Stimulated activated CD8-positive, alpha-beta memory T cell treated with anti-CD3 and anti-CD28 coated beads, Interleukin-12 subunit alpha, Interleukin-12 subunit beta, amount 100 ng/mL, for 1 hour (primary cell): Measurements from ENCODE around the gene FAM174B.
"Not testable (repeated sequence)": the region's sequence is repeated elsewhere in the genome, so short reads cannot be mapped to it uniquely, and the experiment has no call there.

ENCODE experiments used
- DNase-seq: peaks from one replicate; pipeline ENCODE4 v3.0.0-alpha.2; 2020; ENCODE audit warnings: low read depth

FAM174B gene

DNA sequence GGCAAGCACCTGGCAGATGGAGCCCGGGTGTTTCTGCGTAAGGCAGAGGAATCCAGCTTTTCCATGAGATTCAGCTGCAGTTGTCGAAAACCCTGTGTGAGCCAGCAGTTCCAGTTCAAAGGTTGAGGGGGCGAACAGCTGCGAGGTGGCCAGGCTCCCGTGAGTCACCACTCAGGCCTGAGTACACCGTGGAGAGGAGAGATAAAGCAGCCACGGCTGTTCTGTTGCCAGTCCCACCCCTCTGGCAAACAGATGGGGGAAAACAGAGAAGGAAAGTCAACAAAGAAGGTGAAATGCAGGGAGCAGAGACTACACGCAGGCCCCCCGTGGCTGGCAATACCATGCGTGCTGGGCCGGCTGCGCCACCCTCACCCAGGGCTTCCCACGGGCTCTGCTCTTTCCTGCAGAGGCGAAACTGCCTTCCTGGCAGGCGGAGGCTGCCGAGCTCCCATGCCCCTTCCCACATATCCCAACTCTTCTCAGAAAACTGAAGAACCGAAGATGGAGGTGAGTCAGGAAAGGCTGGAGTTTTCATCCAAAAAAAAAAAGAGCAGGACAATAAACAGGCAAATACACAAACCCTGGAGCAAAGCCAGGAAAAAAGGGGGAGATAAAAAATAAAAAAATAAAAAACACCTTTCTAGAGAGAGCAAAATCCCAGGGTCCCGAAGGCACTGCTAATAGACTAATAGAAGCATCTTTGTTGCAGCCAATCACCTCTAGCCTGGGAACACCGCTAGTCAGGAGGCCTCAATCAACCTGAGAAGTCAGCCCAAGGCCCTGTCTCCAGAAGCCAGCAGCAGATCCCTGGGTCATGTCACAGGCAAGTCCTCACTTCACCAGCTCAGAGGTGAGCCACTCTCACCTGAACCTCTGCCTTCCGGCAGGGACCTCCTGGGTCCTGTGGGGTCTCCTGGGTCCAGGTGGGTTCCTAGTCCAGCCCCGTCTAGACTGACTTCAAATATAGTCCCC, 37.7 kb downstream of the FAM174B start:
- no peak for DNase-seq

DNA sequence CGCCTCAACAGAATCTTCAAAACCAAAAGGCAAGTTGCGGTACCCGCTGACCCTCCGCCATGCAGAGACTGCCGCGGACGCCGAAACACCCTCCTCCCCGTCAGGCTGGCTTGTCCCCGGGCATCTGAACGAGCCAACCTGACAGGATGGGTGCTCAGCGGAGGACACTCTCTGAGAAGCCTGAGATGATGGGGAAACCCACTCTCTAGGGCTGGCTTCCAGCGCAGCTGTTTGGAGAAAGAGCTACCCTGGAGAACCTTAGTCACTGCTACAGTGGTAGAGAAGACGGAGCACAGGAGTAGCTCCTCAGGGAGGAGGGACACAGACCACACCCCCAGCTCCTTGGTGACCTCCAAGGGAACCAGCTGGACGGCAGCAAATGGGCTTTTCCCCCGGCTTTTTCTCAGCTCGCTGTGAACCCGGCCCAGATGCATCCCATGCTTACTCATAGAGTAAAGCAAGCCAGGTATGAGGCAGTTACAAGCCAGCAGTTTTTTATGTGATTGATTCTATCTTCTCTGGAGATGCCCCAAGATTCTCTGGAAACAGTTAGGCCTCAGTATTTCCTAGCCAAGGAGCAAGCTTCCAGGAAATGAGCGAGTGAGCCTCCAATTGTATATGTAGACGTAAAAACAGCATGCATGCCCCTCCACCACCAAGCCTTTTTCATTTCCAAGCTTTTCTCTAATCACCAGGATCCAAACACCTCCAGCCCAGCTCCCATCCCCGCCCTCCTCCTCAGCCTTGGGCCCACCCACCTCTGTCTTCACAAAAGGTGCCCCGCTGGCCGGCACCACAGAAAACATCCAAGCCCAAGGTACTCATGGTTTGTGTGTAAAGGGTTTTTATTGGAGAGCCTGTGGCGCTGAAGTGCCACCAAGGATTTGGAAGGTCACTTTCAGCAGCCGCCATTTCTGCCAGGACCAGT, 38.7 kb downstream of the FAM174B start:
- DNase-seq = no peak

DNA sequence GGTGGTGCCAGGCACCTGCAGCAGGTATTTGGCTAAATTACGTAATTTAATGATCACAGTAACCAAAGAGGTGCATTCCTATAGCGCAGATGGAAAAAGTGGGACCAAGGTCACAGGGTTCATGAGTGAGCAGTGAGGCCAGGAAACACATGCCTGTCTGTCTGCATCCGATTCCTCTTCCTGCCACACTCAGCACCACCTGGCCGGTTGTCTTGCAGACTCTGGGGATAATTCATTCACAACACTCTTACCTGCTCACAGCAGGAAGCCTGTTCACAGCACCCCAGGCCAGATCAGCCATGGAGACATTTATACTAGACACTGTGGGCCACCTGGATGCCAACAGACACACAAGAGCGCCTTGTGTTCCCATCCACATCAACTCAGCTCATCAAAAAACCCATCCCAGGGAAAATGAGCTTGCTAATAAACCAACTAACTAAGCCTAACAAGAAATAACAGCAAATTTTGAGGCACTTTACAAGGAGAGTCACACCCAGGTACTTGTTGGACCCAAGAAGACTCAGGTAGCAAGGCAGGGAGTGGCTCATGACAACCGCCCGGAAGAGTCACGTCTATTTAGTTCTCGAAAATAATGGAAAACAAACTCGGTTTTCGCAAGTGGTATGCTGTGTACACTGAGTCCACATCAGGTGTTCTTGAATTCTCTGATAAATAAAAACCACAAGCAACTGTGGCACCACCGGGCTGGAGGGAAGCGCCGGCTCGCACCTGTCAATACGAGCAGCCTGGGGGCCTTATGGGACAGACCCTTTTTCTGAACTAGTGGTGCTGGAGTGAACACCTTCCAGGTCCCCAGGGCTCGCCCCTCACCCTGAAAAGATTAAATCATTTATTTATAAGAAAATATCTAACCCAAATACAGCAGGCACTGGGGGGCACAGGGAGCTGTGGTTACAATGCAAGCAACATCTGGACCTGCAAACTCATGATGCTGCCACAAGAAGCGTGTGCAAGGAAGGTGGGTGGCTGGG, 40.5 kb downstream of the FAM174B start:
- DNase-seq = no peak

DNA sequence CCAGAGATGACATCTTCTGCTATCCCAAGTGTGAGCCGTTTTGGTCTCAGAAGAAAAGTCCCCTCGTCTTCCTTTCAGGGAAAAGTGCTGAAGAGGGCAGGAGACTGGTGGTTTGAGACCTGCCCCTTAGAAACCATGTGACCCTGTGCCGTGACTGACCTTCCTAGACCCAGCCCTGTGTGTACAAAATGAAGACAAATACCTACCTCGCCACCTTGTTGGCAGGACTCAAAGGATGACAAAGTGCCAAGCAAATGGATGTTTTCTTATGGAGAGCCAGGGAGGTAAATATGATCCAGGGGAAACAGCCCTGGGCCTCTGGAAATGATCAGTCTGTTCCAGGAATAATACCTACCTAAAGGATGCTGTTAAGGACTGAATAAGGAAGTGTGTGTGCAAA, 41.3 kb downstream of the FAM174B start:
- DNase-seq = no peak

DNA sequence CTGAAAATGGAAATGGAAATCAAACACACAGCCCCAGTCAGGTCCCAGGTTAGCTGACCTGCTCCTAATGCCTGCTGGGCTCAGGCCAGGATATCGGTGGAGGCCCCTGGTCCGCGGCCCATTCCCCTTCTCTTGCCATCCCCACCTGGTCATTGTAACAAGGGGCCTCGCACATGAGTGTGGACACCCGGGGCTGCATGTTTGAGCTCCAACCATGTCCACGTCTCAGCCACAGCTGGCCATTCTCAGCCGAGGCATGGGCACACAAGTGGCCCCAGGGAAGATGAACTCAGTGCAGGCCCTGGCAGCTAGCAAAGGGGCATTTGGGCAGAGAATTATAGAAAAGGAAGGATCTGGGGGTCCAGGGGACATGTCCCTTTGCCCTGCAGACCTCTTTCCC, 41.7 kb downstream of the FAM174B start:
- no peak for DNase-seq

DNA sequence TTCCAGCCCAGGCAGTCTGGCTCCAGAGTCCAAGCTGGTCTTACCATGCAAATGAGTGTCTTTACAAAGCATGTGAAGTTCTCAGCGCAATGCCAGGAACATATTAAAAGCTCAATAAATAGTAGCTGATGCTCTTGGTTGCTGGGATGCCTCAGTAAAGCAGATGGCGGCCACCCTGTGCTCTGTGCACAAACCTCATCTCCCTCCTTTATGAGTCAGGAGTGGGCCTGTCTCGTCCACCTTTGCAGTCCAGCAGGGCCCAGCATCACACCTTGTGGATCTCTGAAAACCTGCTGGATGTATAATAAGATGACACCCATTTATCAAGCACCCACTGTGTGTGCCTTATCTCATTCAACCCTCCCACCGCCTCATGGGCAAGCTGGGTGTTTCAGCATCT, 42.7 kb downstream of the FAM174B start:
- DNase-seq = no peak

DNA sequence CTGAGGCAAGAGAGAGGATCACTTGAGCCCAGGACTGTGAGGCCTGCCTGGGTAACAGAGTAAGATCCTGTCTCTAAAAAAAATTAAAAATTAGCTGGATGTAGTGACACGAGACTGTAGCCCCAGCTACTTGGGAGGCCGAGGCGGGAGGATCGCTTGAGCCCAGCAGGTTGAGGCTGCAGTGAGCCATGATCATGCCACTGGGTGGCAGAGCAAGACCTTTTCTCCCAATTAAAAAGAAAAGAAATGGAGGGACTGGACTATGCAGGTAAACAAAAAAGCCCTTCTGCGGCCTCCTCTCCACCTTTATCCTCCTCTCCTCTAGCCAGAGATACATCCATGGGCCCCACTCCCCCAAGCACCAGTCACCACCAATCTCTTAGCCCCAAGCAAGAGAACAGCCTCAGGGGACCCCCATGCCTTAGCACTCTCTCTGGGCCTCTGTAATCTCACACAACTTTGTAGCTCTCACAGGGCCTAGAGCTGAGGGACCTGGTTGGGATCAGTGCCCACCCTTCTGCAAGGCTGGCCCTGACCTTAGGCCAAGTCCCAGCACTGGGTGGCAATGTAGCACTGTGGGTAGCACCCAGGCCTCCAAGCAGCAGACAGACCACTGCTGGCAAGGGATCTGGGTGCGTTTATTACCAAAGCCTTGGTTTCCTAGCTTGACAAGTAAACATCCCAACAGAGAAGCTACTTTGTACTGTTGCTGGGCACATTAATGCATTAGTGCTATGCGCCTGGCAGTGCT, 43.4 kb downstream of the FAM174B start:
- DNase-seq = no peak

DNA sequence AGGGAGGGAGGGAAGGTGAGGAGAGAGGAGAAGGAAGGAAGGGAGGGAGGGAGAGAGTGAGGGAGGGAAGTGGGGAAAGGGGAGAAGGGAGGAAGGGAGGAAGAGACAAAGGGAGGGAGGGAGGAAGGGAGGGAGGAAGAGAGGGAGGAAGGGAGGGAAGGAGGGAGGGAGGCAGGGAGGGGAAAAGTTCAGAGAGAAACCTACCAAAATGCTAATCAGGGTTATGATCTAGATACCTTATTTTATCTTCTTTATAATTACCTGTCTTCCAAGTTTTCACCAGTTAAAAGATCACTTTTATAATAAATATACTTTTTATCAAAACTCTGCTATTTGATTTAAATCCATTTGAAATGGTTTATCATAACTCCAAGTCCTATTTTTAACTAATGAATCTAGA, 44.4 kb downstream of the FAM174B start:
- no peak for DNase-seq

DNA sequence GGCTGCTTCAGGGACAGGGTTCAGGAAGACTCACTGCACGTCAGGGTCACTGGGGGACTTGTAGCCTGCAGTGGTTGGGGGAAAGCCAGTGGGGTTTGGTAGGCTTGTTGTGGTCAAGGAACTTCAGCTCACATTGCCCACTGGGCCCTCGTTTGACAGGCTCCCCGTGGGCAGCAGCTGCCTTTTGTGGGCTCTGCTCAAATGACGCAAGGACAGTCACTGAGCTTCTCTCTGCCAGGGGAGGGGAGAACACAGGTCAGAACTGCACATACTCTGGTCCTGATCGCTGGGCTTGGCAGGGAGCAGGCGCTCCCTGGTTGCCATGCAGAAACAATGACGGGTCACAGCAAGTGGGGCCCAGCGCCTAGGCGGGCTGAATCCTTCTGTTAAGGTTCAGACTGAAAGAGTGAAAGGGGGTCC, 45.5 kb downstream of the FAM174B start:
- no peak for DNase-seq

DNA sequence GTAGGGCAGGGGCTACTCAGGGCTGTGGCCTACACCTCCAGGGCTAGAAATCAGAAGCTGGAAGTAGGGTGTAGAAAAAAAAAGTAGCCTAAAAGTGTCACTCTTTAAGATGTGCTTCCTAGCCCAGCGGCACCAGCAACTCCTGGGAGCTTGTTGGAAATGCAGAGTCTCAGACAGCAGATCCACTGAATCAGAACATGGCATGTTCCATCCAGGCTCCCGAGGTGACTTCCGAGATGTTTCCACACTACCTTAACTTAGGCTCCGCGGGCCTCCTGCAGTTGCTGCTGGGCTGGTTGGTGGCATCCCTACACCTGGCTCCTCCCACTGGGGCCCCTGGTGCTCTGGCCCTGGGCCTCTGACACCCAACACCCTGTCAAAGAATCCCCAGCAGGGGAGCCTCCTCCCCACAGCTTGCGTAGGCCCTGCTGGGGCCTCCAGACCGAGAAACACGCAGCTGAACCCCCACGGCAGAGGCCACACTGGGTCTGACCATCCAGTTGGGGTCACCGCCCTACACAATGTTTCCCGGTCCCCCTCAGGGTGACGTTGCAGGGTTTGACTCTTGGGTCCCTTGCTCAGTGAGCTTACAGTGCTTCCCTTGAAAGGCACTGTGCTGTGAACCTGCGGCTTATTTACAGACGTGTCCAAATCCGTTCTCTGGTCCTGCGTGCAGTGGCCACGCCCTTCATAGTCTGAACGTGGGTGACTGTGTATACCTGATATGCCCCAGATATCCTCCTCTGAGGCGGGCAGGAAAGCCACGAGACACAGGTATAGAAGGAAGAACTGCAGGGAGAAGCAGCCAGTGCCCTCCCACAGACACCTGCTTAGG, 46.5 kb downstream of the FAM174B start:
- no peak for DNase-seq

DNA sequence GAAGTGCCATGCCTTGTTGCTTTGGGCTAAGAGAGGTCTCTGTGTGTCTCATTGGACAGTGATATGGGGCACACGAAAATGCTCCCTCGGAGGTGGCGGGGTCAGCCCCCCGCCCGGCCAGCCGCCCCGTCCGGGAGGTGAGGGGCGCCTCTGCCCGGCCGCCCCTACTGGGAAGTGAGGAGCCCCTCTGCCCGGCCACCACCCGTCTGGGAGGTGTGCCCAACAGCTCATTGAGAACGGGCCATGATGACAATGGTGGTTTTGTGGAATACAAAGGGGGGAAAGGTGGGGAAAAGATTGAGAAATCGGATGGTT, 48.8 kb downstream of the FAM174B start:
- DNase-seq = not testable (repeated sequence)

DNA sequence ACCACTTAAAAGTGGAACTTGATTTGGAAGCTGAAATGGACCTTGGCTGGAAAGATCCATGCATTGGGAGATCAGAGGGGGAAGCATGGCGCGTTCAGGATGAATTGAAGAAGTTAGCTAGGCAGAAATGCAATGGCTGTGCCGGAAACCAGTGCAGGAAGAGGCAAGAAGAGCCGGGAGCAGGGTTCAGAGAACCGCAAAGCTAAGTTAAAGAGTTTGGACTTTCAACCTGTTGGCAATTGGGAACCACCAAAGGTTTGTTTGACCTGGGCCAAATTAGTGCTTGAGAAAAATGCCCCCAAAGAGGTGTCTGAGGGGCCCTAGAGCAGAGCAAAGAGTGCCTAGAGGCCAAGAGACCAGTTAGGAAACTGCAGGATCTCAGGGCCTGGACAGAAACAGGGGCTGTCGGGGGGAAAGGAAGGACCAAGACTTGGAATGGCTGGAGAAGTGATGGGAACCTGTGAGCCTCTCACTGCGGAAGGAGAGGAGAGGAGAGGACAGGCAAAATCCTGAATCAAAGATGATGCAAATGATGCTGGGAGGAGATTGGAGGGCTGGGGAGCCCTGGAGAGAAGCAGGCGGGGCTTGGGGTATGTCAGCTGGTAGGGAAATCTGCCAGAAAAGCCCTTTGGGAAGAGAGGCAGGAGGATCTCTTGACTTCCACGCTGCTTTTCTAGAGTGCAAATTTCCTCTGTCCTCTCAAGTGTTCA, 49.3 kb downstream of the FAM174B start:
- DNase-seq = no peak

DNA sequence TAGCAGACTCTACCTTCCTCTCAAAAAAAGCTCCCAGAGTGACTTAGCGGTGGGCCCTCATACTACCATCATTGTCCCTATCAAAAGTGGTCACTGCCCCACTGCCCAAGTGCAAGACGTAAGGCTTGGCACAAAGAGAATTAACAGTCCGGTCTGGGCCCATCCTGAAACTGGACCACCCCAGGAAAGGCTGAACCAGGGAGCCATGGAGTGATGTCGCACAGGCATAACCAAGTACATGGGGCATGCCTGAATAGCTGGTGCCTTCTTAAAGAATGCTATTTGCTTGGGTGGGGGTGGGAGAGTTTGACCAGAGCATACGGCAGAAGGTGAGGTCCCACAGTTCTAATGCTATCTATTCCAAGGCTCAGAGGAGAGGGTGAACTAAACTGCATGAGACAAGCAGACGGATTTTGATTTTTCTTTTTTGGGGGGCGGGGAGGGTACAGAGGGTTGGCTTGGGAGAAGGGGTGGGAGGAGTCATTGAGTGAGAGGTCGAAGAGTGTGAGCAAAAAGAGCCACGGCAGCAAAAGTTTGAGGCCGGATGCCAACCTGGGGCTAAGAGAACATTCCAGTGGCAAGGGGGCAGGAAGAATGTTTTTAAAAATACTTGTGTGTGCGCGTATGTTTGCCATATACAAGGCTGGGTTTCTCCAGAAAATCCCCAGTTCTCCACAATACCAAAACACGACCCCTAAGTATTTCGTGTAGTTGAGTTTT, 50.2 kb downstream of the FAM174B start:
- no peak for DNase-seq

DNA sequence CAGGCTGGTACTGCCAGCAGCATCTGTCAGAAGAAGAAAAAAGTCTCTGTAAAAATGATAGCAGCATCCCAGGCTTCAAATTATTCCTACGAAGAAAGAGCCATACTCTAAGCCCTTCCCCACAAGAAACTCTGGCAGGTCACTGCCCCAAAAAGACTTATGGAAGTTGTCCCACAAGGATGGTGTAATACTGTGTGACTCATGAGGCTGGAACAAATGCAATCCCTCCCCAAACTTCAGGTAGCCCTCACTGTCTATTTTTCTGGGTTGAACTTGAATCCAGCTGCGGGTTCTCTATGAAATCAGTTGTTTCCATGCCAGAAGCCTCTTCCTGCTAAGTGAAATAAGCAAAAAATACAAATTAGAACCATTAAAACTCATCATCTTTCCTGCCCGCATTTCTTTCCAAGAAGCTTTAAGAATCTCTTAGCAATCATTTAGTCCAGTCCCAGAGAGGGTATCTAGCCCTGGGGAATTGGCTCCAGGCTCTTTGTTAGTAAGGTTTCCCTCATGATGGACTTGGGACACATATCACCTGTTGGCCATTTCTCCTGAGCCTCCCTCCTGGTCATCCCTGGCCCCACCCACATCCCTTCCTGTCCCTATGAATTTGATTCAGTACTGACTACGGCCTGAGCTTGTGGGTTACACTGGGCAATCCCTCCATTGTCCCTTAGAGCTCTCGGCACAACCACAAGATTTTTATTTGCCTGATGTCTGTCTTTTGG, 51.7 kb downstream of the FAM174B start:
- no peak for DNase-seq

DNA sequence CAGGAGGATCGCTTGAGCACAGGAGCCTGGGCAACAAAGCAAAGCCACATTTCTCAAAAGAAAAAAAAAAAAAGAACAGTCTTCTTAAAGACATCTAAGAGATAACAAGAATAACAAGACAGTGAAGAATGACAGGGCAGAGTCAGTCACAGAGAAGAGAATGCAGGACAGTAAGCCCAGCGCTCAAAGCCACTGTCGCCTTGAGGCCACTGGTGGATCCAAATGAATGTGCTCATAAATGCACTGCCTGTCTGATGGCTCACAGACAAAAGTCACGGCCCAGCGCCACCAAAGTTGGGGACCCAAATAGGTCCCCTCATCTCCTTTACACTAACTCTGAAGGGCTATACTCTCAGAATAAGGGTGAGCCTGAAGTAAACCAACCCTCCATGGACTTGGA, 52.3 kb downstream of the FAM174B start:
- DNase-seq = no peak

DNA sequence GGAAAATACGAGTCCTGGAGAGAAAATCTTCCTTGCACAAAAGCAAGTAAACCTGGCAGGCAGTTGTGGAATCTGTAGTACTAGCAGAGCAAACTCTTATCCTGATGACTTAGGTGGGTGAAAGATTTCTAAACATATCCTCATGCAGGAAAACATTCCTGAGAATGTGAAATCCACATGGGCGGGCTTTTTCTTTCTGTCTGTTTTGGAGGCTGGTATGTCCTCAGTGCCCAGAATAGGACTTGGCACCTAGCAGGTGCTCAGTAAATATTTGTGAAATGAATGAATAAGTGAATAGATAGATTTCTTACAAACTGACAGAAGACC, 53.3 kb downstream of the FAM174B start:
- no peak for DNase-seq

DNA sequence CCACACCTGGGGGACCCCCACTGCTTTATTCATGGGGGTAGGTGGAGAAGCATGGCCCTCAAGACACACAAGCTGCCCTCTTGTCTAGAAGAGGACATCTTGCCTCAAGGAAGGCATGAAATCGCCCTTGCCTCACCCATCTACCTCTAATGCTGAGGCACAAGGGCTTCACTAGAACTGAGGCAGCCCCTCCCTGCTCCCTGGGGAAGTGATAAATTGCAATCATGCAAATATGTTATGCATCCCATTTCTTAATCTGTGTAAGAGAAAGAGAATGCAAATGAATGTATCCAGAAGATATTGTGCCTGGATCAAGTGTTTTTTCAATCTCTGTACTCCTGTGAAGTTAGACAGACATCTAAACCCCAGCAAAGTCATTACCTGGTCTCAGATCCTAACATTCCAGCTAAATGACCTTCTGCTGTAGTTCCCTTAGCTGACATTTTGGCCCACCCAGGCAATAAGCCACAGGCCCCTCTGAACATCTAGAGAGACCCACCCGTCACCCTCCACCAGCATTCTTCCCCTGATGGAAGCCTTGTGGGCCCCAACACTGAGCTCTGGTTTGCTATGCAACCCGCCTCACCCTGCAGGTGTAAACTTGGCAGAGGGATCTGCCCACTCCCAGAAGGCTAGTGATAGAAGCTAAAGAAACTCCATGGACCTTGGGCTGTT, 53.8 kb downstream of the FAM174B start:
- no peak for DNase-seq

DNA sequence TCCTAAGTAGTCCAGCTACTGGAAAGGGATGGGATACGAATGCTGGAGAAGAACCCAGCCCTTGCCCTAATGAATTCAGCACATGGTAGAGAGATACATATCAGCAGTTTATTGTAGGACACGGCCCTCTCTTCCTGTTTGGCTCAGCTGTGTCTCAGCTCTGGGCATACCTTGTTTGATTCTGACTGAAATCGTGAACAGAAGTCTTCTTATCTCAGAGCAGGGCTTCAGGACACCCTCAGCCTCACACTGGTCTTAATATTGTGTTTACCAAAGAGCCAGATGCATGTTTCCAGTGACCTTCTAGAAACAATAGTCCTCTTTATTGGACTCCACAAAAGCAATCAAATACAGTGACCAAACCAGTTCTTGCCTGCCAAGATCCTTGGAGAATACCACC, 54.7 kb downstream of the FAM174B start:
- no peak for DNase-seq
